ENCODE data around the gene NPAS2. TPM values are rescaled to one million over a fixed set of nuclear protein-coding genes. Genes with fewer than 3 reads are reported as not detected.

NPAS2 gene
- total RNA-seq, 4 donors from 2014 or later: 63.0 to 134 (median 115) TPM

DNA sequence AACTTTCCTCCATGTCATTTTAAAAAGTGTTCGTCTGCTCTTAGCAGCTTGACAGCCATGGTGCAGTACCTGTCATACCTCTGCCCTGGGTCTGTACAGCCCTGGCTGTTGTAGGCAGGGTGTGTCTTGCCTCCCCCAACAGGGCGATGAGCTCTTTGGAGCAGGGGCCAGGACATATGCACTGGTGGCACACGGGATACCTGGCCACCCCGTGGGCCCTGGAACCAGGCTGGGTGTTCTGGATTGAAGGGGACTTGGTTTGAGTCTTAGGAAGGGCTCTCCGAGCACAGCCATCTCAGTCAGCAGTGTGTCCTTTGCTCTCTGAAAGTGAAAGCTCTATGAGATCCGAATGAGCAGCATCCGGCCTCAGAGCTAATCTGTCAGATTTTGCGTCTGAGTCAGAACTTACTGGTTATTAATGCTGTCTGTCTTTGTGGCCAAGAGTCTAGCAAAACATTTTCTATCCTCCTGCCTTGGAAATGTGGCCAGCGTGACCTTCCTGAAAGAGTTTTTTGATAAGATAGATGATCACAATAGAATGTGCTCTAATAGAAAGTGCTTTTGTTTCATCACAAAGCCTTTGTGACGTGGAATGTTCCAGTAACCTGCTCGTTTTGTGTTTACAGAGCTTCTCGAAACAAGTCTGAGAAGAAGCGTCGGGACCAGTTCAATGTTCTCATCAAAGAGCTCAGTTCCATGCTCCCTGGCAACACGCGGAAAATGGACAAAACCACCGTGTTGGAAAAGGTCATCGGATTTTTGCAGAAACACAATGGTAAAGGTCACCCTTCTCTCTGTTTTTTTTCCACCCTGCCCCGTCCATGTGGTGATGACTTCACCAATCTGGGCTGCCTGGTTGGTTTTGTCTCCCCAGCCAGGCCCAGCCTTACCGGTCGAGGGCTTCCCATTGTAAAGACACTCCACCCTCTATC is 104.8 kb downstream of the NPAS2 start:
- H3K27me3 ChIP-seq: no peaks in the 10 kb centered on the region
- 46 to 49% methylated on average over 10 to 21 of the region's 21 CpGs for WGBS, 2 donors (ENCODE audit: low coverage in 1 of 2)
- no peak for TF ChIP-seq EP300 (IDR thresholded peaks at IDR 0.05; ENCODE audit: low read depth)
- TF ChIP-seq, protein P1, sequence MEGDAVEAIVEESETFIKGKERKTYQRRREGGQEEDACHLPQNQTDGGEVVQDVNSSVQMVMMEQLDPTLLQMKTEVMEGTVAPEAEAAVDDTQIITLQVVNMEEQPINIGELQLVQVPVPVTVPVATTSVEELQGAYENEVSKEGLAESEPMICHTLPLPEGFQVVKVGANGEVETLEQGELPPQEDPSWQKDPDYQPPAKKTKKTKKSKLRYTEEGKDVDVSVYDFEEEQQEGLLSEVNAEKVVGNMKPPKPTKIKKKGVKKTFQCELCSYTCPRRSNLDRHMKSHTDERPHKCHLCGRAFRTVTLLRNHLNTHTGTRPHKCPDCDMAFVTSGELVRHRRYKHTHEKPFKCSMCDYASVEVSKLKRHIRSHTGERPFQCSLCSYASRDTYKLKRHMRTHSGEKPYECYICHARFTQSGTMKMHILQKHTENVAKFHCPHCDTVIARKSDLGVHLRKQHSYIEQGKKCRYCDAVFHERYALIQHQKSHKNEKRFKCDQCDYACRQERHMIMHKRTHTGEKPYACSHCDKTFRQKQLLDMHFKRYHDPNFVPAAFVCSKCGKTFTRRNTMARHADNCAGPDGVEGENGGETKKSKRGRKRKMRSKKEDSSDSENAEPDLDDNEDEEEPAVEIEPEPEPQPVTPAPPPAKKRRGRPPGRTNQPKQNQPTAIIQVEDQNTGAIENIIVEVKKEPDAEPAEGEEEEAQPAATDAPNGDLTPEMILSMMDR (IDR thresholded peaks at IDR 0.05): no peak
- TF ChIP-seq POLR2A (IDR thresholded peaks at IDR 0.05): peak; percentile 10
- no peak for TF ChIP-seq POLR2AphosphoS5 (IDR thresholded peaks at IDR 0.05)
- peak overlapping the region in 1 of 4 donors; percentile 22 for H3K4me3 ChIP-seq
- intact Hi-C loops (cut with DNase I; ENCODE audit: low total_unique reads): no loop called here
- peak overlapping the region; percentile 53 to 75 (median 64) for H3K27ac ChIP-seq
- DNase-seq: peak; percentile 28
- H3K36me3 ChIP-seq: no peaks in the 10 kb centered on the region
- peaks cover 0 to 6% (median 0%) of the 10 kb centered on the region in 4 donors for H3K4me1 ChIP-seq
- H3K9me3 ChIP-seq: no peaks in the 10 kb centered on the region
- in situ Hi-C loops (cut with MboI; ENCODE audit: low pct_ligation_motif_present in 1 of 4, low pct_unique_long_range_greater_than_20kb in 1 of 4, low sequenced_read_pairs in 3 of 4): no loop called here

DNA sequence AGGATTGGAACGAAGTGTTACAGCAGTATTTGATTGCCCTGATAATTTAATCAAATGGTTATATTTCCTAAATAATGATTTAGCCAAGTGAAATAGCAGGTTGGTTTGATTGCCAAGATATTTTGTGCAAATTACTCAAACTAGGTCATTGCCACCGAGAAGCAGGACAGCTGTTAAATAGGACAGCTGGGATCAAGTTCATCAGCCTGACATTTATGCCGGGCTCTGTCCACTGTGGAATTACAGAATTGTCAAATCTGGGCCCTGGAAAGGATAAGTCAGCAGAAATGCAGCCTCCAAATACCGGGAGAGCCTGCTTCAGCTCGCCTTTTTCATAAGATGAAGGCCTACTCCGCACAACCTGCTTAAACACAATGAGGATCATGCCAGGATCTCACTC is 108.3 kb downstream of the NPAS2 start:
- Histone ChIP-seq H3K4me3 (no peak overlapping the region), H3K4me1 (peaks cover 0 to 6% (median 0%) of the 10 kb centered on the region in 4 donors), H3K36me3 (peaks cover 0 to 4% (median 0%) of the 10 kb centered on the region in 4 donors), H3K27me3 (no peaks in the 10 kb centered on the region), H3K9me3 (no peaks in the 10 kb centered on the region), H3K27ac (no peak overlapping the region)
- no peak for DNase-seq
- WGBS, 2 donors (ENCODE audit: low coverage in 1 of 2): 78 to 79% methylated on average over 4 to 6 of the region's 6 CpGs
- TF ChIP-seq, protein P1 (IDR thresholded peaks at IDR 0.05): no peak
- TF ChIP-seq POLR2A (IDR thresholded peaks at IDR 0.05) (no peak), EP300 (IDR thresholded peaks at IDR 0.05; ENCODE audit: low read depth) (no peak), POLR2AphosphoS5 (IDR thresholded peaks at IDR 0.05) (no peak)
- in situ Hi-C loops (cut with MboI; ENCODE audit: low pct_ligation_motif_present in 1 of 4, low pct_unique_long_range_greater_than_20kb in 1 of 4, low sequenced_read_pairs in 3 of 4) (no loop called here), intact Hi-C loops (cut with DNase I; ENCODE audit: low total_unique reads) (no loop called here)

DNA sequence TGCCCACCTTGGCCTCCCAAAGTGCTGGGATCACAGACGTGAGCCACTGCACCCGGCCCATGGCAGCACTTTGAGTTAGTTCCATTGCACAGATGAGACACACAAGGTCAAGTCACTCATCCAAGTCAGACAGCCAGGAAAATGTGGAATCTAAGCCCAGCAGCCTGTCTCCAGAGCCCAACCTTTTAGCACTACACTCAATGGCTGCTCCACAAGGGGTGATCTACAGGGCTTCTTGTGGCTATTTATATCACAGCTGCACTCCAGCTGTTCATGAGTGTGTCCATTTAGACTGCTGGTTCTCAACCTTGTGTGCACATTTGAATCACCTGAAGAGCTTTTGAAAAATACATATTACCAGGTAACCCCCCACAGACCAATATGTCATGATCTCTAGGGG is 109.2 kb downstream of the NPAS2 start:
- Histone ChIP-seq H3K9me3 (no peaks in the 10 kb centered on the region), H3K36me3 (peaks cover 0 to 4% (median 0%) of the 10 kb centered on the region in 4 donors), H3K27me3 (no peaks in the 10 kb centered on the region), H3K4me1 (peaks cover 0 to 4% (median 0%) of the 10 kb centered on the region in 4 donors), H3K4me3 (no peak overlapping the region), H3K27ac (no peak overlapping the region)
- intact Hi-C loops (cut with DNase I; ENCODE audit: low total_unique reads): no loop called here
- 86% methylated on average over 2 of the region's 2 CpGs; no CpG with 5 or more reads in 1 of the 2 donors for WGBS, 2 donors (ENCODE audit: low coverage in 1 of 2)
- in situ Hi-C loops (cut with MboI; ENCODE audit: low pct_ligation_motif_present in 1 of 4, low pct_unique_long_range_greater_than_20kb in 1 of 4, low sequenced_read_pairs in 3 of 4): no loop called here
- no peak for DNase-seq
- TF ChIP-seq POLR2AphosphoS5 (IDR thresholded peaks at IDR 0.05) (no peak), EP300 (IDR thresholded peaks at IDR 0.05; ENCODE audit: low read depth) (no peak), POLR2A (IDR thresholded peaks at IDR 0.05) (no peak)
- TF ChIP-seq, protein P1 (IDR thresholded peaks at IDR 0.05): no peak

DNA sequence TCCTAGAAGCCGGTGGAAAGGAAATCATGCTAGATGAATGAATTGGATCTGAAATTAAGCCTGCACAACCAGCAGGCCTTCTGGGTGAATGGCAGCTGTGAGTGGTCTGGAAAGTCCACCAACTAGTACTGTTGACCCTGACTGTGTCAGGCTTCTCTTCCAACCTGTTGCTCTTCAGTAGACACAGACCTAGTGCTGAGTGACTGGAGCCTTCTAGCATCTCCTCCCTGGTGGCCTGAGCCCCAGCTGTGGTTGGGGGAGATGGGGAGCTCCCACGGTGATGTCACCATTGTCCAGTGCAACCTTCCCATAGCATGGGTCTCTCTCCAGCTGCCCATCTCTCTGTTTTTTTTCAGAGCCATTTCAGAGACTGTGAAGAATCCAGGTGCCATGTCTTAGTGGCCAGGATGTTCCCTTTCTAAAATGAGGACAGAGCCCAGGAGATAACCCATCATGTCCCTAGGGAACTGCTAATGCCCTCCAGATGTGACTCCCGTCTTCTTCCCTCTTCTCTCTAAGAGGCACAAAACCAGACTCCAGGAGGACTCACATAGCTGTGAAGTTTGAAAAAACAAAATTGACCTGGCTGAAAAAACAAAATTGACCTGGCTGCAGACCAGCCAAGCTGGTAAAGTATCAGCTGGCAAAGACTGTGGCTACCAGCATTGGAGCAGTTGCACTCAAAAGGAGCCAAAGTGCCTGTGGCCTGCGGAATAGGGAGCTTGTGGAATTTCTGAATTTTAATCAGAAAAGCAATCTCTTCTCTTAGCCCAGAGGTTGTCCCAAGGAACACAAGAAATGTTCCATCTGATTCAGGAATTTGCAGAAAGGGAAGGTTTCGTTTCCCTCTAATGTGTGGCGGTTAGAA is 114.8 kb downstream of the NPAS2 start:
- Histone ChIP-seq H3K27me3 (no peaks in the 10 kb centered on the region), H3K4me3 (no peak overlapping the region), H3K27ac (no peak overlapping the region), H3K9me3 (no peaks in the 10 kb centered on the region), H3K4me1 (no peaks in the 10 kb centered on the region), H3K36me3 (peaks cover 0 to 4% (median 2%) of the 10 kb centered on the region in 4 donors)
- intact Hi-C loops (cut with DNase I; ENCODE audit: low total_unique reads): no loop called here
- in situ Hi-C loops (cut with MboI; ENCODE audit: low pct_ligation_motif_present in 1 of 4, low pct_unique_long_range_greater_than_20kb in 1 of 4, low sequenced_read_pairs in 3 of 4): no loop called here
- TF ChIP-seq POLR2A (IDR thresholded peaks at IDR 0.05) (no peak), POLR2AphosphoS5 (IDR thresholded peaks at IDR 0.05) (no peak), EP300 (IDR thresholded peaks at IDR 0.05; ENCODE audit: low read depth) (no peak)
- TF ChIP-seq, protein P1 (IDR thresholded peaks at IDR 0.05): no peak
- DNase-seq: no peak
- WGBS, 2 donors (ENCODE audit: low coverage in 1 of 2): 91 to 97% methylated on average over 4 to 6 of the region's 6 CpGs

Data from transverse colon (tissue), 4 donors.